ENCODE measurements around the gene SCAMP4.
A peak's percentile ranks its signal among the peaks of the same experiment; 100 is the strongest.

SCAMP4 gene

DNA sequence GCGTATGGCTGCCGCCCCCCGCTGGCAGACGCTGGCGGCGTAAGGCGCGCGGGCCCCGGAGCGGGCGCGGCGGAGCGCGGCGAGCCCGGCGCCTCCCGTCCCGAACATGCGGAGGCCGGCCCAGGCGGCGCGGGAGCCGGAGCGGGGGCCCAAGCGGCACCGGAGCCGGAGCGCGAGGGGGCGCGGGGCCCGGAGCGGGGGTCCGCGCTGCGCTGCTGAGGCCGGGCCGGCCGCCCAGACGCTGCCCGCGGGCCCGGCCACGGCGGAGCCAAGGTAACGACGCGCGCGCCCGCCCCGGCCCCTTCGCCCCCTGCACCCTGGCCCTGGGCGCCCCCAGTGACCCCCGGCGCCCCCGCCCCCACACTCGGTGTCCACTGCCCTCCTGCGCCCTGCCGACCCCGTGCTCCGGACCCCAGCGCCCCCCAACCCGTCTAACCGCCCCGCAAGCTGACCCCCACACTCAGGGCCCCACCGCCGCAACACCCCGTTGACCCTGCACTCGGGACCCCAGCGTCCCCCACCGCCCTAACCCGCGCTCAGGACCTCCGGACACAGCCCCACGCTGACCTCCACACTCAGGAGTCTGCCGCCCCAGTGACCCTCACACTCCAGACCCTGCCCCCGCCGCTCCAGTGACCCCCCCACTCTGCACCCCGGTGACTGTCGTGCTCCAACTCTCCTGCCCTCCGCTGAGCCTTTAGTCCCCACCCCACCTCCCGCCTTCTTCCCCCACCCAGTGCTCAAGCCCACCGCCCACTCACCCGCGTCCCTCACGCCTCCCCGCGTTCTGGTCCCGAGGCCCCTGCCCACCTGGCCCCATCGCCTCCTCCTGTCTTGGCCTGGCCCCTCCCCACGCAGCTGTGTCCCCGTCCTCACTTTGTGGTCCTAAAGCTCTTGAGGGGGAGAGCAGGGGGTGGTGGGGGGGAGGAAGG lies 36.2 kb downstream of the SCAMP4 start, which contains the start of gene CSNK1G2 (continued):
- TF ChIP-seq BCL11A (tag by site-specific recombination; IDR thresholded peaks at IDR 0.05; ENCODE audit: low read depth) (0 out of 2 replicates have a peak, but pooled peaks have one; percentile 8), ZNF391 (tag by site-specific recombination; IDR thresholded peaks at IDR 0.05; ENCODE audit: borderline replicate concordance, low read depth) (0 out of 2 replicates have a peak, but pooled peaks have one; percentile 18), REPIN1 (tag by site-specific recombination; IDR thresholded peaks at IDR 0.05; ENCODE audit: low read depth) (no peak)

DNA sequence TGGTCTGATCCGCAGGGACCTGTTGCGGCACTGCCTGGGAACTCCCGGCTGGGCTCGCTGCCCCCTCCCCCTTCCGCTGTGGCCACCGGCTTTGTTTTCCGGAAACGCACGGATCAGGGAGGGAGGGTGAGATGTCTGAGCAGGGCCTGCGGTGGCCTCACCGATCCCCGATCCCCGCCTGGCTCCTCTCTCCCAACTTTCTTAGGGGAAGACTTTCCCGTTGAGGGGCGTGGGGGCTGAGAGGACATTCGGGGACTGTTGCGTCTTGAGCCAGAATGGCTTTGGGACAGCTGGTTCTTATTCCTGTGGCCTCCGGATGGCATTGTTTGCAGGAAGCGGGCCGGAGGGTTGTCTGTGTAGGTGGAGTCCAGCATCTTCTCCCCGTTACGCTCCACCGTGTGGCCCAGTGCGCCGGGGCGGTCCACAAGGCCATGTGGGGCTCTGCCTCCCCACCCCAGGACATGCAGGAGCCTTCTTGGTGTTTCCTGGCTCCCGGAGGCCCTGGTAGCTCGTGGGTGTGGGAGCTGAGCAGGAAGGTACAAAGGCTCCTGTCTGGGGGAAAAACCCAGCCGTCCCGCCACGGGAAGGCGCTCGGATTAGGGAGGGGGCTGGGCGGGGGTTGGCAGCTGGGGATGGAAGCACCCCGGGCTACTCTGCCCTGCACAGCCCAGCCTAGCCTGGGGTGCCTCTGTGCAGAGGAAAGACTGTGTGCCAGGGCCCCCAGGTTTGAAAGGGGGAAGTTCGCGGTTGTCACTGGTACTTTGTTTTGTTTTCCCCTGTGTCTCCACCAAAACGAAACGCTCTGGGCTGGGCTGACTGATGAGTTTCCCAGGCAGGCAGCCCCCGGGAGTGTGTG lies 37.1 kb downstream of the SCAMP4 start:
- Histone ChIP-seq H3K9me3 (ENCODE audit: control insufficient read depth, insufficient read depth, low read depth, low read length) (no peaks in the 10 kb centered on the region), H3K4me1 (ENCODE audit: control insufficient read depth, insufficient read depth, low read length) (peaks cover 3% of the 10 kb centered on the region), H3K27ac (ENCODE audit: extremely low read depth, low read depth, low read length) (peak overlapping the region; percentile 90), H3K4me3 (ENCODE audit: low read depth, low read length) (peak overlapping the region; percentile 91), H3K36me3 (ENCODE audit: control insufficient read depth in 2 of 2, insufficient read depth in 1 of 2, low read length in 2 of 2) (peaks cover 0 to 4% of the 10 kb centered on the region in 2 experiments; a peak in 2 of 3 replicates)
- POLR2A ChIA-PET, result interaction anchor here (0.6 to 0.7 kb wide), 5 partner anchors 45 to 374 kb away, joined by 3 to 7 read pairs (median 4); no protein-coding TSS in a partner anchor
- CTCF ChIA-PET, result interaction anchor here (0.7 to 1.3 kb wide), 3 partner anchors 12 to 1488 kb away, joined by 3 to 5 read pairs (median 3); no protein-coding TSS in a partner anchor
- TF ChIP-seq ZNF660 (tag by site-specific recombination; IDR thresholded peaks at IDR 0.05) (no peak), IKZF3 (tag by site-specific recombination; IDR thresholded peaks at IDR 0.05) (peak; percentile 66; the same call in 1 of the 2 replicates), ZNF341 (tag by site-specific recombination; IDR thresholded peaks at IDR 0.05; ENCODE audit: low read depth) (peak; percentile 73), SP3 (tag by site-specific recombination; IDR thresholded peaks at IDR 0.05) (peak; percentile 71), ZNF670 (tag by site-specific recombination; IDR thresholded peaks at IDR 0.05; ENCODE audit: low read depth) (no peak), SCRT2 (tag by site-specific recombination; IDR thresholded peaks at IDR 0.05) (no peak; the same call in none of the 2 replicates)
- TF ChIP-seq, protein P1, sequence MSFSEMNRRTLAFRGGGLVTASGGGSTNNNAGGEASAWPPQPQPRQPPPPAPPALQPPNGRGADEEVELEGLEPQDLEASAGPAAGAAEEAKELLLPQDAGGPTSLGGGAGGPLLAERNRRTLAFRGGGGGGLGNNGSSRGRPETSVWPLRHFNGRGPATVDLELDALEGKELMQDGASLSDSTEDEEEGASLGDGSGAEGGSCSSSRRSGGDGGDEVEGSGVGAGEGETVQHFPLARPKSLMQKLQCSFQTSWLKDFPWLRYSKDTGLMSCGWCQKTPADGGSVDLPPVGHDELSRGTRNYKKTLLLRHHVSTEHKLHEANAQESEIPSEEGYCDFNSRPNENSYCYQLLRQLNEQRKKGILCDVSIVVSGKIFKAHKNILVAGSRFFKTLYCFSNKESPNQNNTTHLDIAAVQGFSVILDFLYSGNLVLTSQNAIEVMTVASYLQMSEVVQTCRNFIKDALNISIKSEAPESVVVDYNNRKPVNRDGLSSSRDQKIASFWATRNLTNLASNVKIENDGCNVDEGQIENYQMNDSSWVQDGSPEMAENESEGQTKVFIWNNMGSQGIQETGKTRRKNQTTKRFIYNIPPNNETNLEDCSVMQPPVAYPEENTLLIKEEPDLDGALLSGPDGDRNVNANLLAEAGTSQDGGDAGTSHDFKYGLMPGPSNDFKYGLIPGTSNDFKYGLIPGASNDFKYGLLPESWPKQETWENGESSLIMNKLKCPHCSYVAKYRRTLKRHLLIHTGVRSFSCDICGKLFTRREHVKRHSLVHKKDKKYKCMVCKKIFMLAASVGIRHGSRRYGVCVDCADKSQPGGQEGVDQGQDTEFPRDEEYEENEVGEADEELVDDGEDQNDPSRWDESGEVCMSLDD (tag by site-specific recombination; IDR thresholded peaks at IDR 0.05), result no peak; the same call in 1 of the 2 replicates
- TF ChIP-seq, protein P2, sequence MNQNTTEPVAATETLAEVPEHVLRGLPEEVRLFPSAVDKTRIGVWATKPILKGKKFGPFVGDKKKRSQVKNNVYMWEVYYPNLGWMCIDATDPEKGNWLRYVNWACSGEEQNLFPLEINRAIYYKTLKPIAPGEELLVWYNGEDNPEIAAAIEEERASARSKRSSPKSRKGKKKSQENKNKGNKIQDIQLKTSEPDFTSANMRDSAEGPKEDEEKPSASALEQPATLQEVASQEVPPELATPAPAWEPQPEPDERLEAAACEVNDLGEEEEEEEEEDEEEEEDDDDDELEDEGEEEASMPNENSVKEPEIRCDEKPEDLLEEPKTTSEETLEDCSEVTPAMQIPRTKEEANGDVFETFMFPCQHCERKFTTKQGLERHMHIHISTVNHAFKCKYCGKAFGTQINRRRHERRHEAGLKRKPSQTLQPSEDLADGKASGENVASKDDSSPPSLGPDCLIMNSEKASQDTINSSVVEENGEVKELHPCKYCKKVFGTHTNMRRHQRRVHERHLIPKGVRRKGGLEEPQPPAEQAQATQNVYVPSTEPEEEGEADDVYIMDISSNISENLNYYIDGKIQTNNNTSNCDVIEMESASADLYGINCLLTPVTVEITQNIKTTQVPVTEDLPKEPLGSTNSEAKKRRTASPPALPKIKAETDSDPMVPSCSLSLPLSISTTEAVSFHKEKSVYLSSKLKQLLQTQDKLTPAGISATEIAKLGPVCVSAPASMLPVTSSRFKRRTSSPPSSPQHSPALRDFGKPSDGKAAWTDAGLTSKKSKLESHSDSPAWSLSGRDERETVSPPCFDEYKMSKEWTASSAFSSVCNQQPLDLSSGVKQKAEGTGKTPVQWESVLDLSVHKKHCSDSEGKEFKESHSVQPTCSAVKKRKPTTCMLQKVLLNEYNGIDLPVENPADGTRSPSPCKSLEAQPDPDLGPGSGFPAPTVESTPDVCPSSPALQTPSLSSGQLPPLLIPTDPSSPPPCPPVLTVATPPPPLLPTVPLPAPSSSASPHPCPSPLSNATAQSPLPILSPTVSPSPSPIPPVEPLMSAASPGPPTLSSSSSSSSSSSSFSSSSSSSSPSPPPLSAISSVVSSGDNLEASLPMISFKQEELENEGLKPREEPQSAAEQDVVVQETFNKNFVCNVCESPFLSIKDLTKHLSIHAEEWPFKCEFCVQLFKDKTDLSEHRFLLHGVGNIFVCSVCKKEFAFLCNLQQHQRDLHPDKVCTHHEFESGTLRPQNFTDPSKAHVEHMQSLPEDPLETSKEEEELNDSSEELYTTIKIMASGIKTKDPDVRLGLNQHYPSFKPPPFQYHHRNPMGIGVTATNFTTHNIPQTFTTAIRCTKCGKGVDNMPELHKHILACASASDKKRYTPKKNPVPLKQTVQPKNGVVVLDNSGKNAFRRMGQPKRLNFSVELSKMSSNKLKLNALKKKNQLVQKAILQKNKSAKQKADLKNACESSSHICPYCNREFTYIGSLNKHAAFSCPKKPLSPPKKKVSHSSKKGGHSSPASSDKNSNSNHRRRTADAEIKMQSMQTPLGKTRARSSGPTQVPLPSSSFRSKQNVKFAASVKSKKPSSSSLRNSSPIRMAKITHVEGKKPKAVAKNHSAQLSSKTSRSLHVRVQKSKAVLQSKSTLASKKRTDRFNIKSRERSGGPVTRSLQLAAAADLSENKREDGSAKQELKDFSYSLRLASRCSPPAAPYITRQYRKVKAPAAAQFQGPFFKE (tag by site-specific recombination; IDR thresholded peaks at IDR 0.05; ENCODE audit: borderline replicate concordance), result no peak
- TF ChIP-seq, protein P3, sequence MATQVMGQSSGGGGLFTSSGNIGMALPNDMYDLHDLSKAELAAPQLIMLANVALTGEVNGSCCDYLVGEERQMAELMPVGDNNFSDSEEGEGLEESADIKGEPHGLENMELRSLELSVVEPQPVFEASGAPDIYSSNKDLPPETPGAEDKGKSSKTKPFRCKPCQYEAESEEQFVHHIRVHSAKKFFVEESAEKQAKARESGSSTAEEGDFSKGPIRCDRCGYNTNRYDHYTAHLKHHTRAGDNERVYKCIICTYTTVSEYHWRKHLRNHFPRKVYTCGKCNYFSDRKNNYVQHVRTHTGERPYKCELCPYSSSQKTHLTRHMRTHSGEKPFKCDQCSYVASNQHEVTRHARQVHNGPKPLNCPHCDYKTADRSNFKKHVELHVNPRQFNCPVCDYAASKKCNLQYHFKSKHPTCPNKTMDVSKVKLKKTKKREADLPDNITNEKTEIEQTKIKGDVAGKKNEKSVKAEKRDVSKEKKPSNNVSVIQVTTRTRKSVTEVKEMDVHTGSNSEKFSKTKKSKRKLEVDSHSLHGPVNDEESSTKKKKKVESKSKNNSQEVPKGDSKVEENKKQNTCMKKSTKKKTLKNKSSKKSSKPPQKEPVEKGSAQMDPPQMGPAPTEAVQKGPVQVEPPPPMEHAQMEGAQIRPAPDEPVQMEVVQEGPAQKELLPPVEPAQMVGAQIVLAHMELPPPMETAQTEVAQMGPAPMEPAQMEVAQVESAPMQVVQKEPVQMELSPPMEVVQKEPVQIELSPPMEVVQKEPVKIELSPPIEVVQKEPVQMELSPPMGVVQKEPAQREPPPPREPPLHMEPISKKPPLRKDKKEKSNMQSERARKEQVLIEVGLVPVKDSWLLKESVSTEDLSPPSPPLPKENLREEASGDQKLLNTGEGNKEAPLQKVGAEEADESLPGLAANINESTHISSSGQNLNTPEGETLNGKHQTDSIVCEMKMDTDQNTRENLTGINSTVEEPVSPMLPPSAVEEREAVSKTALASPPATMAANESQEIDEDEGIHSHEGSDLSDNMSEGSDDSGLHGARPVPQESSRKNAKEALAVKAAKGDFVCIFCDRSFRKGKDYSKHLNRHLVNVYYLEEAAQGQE (tag by site-specific recombination; IDR thresholded peaks at IDR 0.05), result no peak
- TF ChIP-seq, protein P4, sequence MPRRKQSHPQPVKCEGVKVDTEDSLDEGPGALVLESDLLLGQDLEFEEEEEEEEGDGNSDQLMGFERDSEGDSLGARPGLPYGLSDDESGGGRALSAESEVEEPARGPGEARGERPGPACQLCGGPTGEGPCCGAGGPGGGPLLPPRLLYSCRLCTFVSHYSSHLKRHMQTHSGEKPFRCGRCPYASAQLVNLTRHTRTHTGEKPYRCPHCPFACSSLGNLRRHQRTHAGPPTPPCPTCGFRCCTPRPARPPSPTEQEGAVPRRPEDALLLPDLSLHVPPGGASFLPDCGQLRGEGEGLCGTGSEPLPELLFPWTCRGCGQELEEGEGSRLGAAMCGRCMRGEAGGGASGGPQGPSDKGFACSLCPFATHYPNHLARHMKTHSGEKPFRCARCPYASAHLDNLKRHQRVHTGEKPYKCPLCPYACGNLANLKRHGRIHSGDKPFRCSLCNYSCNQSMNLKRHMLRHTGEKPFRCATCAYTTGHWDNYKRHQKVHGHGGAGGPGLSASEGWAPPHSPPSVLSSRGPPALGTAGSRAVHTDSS (tag by site-specific recombination; IDR thresholded peaks at IDR 0.05), result no peak
- TF ChIP-seq, protein P5, sequence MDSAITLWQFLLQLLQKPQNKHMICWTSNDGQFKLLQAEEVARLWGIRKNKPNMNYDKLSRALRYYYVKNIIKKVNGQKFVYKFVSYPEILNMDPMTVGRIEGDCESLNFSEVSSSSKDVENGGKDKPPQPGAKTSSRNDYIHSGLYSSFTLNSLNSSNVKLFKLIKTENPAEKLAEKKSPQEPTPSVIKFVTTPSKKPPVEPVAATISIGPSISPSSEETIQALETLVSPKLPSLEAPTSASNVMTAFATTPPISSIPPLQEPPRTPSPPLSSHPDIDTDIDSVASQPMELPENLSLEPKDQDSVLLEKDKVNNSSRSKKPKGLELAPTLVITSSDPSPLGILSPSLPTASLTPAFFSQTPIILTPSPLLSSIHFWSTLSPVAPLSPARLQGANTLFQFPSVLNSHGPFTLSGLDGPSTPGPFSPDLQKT (IDR thresholded peaks at IDR 0.05; ENCODE audit: borderline replicate concordance, low read depth, low read length), result peak; percentile 26; the same call in 1 of the 2 replicates

All from HEK293 (cell line).